Ectodermal cell (in vitro differentiated cells): ENCODE measurements around the gene DNAJA3.

Experiments
- H3K27ac ChIP-seq: 2 replicates; pipeline ENCODE4 v1.7.0; 2013; ENCODE audit warnings: mild to moderate bottlenecking, low read depth, low read length; ENCODE audit not compliant: insufficient read depth, poor library complexity, severe bottlenecking
- H3K27me3 ChIP-seq: 2 replicates; pipeline ENCODE4 v1.7.0; 2013; ENCODE audit warnings: mild to moderate bottlenecking, low read length; ENCODE audit not compliant: insufficient read depth, control insufficient read depth, poor library complexity, severe bottlenecking
- H3K36me3 ChIP-seq: one replicate; pipeline ENCODE4 v1.7.0; 2013; ENCODE audit warnings: low read length; ENCODE audit not compliant: control insufficient read depth, insufficient read depth
- H3K4me1 ChIP-seq: one replicate; pipeline ENCODE4 v1.7.0; 2013; ENCODE audit warnings: low read length; ENCODE audit not compliant: control insufficient read depth, insufficient read depth
- H3K4me3 ChIP-seq: 2 replicates; pipeline ENCODE4 v1.7.0; 2013; ENCODE audit warnings: low read depth, low read length, control low read depth; ENCODE audit not compliant: insufficient read depth
- H3K9me3 ChIP-seq: 2 replicates; pipeline ENCODE4 v1.7.0; 2013; ENCODE audit warnings: mild to moderate bottlenecking, low read length, moderate library complexity; ENCODE audit not compliant: control insufficient read depth
- WGBS, 2 experiments: methylation state at CpG; one replicate each; pipeline ENCODE4 v1.1.7; 2013; ENCODE audit warnings: missing lambda C conversion rate in 2 of 2; 5-methylcytosine and 5-hydroxymethylcytosine counted together

DNAJA3 gene

GRCh38 chr16:4496305-4496704 lies 70.6 kb downstream of the DNAJA3 start:
- Histone ChIP-seq H3K27me3 (no peaks in the 10 kb centered on the region), H3K9me3 (no peaks in the 10 kb centered on the region), H3K4me1 (peaks cover 5% of the 10 kb centered on the region), H3K4me3 (no peak overlapping the region), H3K36me3 (no peaks in the 10 kb centered on the region), H3K27ac (no peak overlapping the region)
- 93 to 95% methylated on average over 4 of the region's 4 CpGs for WGBS, 2 experiments

- Histone ChIP-seq H3K27ac (no peak overlapping the region), H3K4me1 (peaks cover 5% of the 10 kb centered on the region), H3K27me3 (no peaks in the 10 kb centered on the region), H3K4me3 (no peak overlapping the region), H3K36me3 (no peaks in the 10 kb centered on the region), H3K9me3 (no peaks in the 10 kb centered on the region)
- 91 to 93% methylated on average over 8 of the region's 8 CpGs for WGBS, 2 experiments
Observed at GRCh38 chr16:4498546-4499195, 73.0 kb downstream of the DNAJA3 start.

DNA sequence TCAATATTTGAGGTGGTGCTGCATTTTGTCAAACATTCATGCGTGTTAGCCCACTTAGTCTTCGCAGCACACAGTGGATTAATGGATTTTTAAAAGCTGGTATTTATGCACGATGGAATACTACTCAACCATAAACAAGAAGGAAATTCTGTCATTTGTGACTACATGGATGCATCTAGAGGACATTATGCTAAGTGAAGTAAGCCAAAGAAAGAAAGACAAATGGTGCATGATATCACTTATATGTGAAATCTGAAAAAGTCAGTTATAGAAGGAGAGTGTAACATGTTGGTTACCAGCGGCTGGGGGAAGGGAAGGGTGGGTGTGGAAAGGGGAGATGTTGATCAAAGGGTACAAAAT lies 73.5 kb downstream of the DNAJA3 start:
- Histone ChIP-seq H3K4me3 (no peak overlapping the region), H3K27ac (no peak overlapping the region), H3K9me3 (no peaks in the 10 kb centered on the region), H3K27me3 (no peaks in the 10 kb centered on the region), H3K36me3 (no peaks in the 10 kb centered on the region), H3K4me1 (peaks cover 5% of the 10 kb centered on the region)
- 87 to 94% methylated on average over 4 of the region's 4 CpGs for WGBS, 2 experiments

DNA sequence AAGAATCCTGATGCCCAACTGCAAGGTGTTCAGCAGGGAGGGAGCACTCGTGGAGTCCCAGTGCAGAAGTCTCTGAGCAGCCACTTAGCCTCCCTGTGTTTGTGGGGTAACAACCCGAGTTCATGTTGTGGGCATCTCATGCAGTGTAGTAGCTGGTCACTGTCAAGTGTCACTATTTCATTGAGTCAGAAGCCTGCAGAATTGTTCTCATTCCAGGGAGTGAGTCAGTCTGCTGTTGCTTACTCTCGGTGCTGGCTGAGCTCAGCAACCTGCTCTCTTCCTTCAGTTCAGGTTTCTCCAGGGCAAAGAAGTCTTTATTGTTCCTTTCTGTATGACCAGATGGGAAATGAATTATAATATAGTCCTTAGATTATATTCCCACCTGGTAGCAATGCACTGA lies 74.6 kb downstream of the DNAJA3 start:
- Histone ChIP-seq H3K4me1 (peaks cover 5% of the 10 kb centered on the region), H3K36me3 (no peaks in the 10 kb centered on the region), H3K4me3 (no peak overlapping the region), H3K27ac (no peak overlapping the region), H3K27me3 (no peaks in the 10 kb centered on the region), H3K9me3 (no peaks in the 10 kb centered on the region)
- WGBS, 2 experiments: 71 to 83% methylated on average over 3 of the region's 3 CpGs

DNA sequence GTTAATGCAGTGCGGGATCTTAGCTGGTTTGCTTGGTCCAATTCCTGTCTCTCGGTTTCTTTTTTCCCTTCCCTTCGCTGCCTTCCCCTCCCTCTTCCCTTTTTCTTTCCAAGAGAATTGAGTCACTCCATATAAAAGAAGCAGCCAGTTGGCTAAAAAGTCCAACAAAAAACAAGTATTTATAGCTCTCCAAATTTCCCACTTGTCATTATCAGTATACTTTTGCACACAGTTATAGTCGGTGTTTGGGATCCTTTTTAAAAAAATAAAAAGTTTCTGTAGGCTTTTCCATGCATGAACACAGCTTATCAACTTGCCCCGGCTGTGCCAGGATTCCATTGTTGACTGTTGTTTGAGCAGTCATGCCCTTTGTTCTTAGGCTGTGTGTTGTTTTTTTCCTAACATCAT lies 75.4 kb downstream of the DNAJA3 start:
- peaks cover 5% of the 10 kb centered on the region for H3K4me1 ChIP-seq
- no peaks in the 10 kb centered on the region for H3K27me3 ChIP-seq
- H3K27ac ChIP-seq: no peak overlapping the region
- H3K4me3 ChIP-seq: no peak overlapping the region
- 74 to 81% methylated on average over 5 of the region's 5 CpGs for WGBS, 2 experiments
- no peaks in the 10 kb centered on the region for H3K36me3 ChIP-seq
- no peaks in the 10 kb centered on the region for H3K9me3 ChIP-seq

DNA sequence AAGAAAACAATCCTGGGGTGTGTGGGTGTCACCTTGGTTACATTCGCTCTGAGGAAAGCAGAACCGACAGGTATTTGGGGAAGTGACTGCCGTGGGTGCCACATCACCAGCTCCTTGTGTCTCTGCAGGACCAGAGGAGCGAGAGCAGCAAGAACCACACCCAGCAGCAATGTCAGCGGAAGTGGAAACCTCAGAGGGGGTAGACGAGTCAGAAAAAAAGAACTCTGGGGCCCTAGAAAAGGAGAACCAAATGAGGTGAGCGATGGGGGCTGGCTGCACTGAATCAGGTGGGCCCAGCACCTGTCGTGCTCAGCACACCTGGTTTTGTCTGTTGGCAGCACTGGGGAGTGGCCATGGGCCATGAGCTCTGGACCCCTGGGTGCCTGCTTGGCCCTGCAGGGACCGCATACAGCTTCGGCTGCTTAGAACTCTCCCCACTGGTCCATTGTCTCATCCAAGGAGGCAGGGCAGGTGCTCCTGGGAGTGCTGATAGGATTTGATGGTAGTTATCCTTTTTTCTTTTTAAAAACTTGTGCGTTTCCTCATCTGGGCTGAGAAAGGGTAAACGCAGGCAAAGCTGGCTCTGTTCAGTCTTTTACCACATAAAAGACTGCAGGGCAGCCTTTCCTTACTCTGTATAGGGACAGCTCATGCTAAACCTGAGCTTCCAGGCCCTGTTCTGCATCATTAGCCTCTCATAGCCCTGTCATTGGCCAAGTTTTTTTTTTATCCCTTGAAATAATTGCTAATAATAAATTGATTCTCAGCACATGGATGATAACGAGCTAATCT lies 79.9 kb downstream of the DNAJA3 start:
- Histone ChIP-seq H3K27me3 (no peaks in the 10 kb centered on the region), H3K4me1 (peaks cover 4% of the 10 kb centered on the region), H3K27ac (no peak overlapping the region), H3K9me3 (no peaks in the 10 kb centered on the region), H3K36me3 (peaks cover 4% of the 10 kb centered on the region), H3K4me3 (no peak overlapping the region)
- 91 to 93% methylated on average over 13 of the region's 13 CpGs for WGBS, 2 experiments
